Suppressor macrophage treated with lipopolysaccharide for 4 hours (primary cell): ENCODE measurements around the gene IL36G.
"Not testable (repeated sequence)": the region's sequence is repeated elsewhere in the genome, so short reads cannot be mapped to it uniquely, and the experiment has no call there.

ENCODE experiments used
- DNase-seq: peaks from one replicate; pipeline ENCODE4 v3.0.0-alpha.2; 2020

The IL36G gene

GRCh38 chr2:112977559-112978056 lies at the start of gene IL36G:
Gene IL36G, plus strand, starts transcription at chr2:112978006. Its CDS starts 633 bp downstream, at chr2:112978639.
- DNase-seq = peak; percentile 53

GRCh38 chr2:112933261-112933660 lies 44.5 kb upstream of the IL36G start:
- no peak for DNase-seq

- not testable (repeated sequence) for DNase-seq
These were observed 43.7 kb upstream of the IL36G start for GRCh38 chr2:112934117-112934516.

- no peak for DNase-seq
These were observed 40.9 kb upstream of the IL36G start for GRCh38 chr2:112936927-112937232.

DNA sequence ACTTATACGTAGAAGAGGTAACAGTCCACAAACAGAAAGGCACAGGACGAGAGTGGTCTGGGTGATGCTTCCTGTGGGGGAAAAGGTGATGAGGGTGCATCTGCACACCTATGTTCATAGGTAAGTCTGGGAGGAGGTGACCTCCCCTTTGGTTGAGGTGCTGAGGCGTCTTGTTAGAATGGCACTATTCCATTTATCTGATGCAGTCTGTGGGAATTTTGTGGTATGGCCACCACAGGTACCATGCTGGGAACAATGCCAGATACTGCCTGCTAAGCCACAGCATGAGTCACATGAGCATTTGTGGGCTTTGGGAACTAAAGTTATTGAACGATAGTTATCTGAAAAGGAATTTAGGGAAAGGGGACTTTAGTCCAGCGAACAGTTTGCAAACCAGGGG lies 38.9 kb upstream of the IL36G start:
- DNase-seq = no peak

- DNase-seq = no peak
These were observed 38.4 kb upstream of the IL36G start for GRCh38 chr2:112939425-112939824.

DNA sequence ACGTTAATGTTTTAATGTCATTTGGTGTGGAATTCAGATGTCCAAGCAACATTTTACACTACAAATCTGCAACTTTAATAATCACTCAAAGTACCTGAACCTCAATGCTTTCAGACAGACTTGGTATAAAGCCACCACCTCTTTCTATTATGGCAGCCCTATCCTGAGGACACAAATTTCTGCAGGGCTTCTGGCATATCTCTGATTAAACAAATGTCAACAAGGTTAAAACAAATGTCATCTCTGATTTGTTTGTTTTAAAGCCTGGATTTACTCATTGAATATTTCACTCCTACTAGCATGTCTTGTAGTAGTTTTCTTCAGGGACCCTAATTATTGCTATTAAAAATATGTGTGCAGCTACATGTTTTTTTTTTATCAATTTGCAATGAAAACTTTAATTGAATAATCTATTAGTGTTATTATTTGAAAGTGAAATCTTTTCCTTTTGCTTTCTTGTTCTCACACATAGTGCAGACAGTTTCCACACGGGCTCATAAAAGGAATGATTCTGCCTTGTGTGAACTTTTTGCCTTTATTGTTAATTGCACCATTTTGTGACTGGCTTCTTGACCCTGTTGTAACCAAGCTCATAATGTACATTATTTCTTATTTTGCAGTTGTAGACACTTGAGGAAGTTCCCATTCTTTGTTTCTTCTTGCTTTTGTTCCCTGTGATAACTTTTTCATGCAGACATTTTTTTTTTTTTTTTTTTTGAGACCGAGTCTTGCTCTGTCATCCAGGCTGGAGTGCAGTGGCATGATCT lies 36.8 kb upstream of the IL36G start:
- DNase-seq = no peak

GRCh38 chr2:112941753-112942653 lies 35.8 kb upstream of the IL36G start:
- peak; percentile 91 for DNase-seq

GRCh38 chr2:112942654-112943002 lies 35.2 kb upstream of the IL36G start:
- DNase-seq = no peak

DNA sequence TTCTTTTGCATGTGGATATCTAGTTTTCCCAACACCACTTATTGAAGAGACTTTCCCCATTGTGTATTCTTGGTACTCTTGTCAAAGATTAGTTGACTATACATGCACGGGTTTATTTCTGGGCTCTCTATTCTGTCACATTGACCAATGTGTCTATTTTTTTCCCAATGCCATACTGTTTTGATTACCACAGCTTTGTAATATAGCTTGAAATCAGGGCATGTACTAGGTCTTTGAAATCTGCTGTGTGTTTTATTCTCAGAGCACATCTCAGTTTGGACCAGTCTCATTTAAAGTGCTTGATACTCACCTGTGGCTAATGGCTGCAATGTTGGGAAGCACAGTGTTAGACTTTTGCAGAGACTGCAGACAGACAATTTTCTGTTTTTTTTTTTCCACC lies 32.8 kb upstream of the IL36G start:
- DNase-seq = no peak

DNA sequence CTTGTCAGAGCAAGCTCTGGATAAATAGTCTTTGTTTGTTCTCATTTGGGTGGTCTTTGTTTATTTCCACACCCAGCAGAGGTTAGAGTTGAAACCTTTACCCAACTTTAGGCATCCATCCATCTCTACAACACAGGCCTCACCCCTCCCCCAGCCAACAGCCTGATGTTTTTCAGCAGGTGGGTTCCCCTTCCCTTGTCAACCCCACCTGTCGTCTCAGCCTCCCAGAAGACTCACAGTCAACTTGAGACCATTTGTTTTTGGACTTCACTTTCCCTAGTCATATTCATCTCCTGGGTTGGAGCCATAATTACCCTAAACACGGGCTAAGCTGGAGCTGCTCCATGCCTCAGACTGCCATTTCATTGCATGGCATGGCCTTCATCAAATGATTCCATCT lies 31.7 kb upstream of the IL36G start:
- no peak for DNase-seq

DNA sequence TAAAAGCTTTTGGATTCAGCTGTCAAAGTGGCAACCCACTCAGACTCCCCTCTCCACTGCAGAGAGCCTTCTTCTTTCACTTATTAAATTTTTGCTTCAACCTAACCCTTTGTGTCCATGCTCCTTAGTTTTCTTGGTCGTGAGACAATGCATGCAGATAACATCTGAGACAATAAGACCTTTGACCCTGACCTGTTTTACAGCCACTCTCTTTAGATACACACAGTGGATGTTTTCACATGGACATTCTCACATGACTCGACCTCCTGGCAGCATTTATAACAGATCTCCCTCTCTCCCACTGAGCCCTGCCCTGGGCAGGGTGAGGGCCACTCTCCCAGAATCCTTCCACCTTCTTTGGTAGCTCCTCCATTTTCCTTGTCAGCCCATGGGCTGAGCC lies 30.4 kb upstream of the IL36G start:
- DNase-seq = no peak

GRCh38 chr2:112949456-112949855 lies 28.4 kb upstream of the IL36G start:
- no peak for DNase-seq

DNA sequence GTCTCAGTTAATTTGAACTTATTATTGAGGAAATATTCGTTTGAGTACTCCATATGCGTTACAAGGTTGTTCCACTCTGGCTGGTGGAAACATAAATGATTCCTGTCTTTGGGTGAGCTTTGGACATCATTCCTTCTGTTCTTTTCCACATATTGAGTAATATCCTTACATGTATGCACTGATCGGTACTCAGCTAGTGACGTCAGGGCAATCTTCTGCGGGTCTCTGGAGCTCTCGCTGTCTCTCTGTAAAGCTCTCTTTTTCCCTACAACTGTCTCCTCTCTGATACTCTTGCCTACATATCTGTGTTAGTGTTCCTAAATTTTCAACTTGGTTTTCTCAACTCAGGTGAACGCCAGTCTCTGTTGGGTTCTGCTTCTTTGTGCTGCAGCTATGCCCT lies 23.4 kb upstream of the IL36G start:
- DNase-seq = no peak

DNA sequence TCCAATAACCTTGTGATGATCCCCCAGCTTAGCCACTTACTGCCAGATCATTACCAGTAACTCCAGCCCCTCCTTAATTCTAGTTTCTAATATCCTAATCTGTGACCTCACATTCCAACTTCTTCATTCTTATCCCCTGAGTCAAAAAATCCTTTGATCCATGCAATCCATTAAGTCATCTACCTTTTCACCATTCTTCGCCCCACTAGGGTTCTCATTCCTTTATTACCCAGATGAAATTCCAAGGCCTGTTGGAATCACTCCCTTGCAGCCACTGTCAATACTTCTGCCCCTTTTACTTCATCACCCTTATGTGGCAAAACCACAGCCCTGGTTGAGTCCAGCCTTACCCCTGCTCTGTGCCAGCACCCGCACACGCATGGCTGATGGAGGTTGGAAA lies 20.3 kb upstream of the IL36G start:
- DNase-seq = no peak

DNA sequence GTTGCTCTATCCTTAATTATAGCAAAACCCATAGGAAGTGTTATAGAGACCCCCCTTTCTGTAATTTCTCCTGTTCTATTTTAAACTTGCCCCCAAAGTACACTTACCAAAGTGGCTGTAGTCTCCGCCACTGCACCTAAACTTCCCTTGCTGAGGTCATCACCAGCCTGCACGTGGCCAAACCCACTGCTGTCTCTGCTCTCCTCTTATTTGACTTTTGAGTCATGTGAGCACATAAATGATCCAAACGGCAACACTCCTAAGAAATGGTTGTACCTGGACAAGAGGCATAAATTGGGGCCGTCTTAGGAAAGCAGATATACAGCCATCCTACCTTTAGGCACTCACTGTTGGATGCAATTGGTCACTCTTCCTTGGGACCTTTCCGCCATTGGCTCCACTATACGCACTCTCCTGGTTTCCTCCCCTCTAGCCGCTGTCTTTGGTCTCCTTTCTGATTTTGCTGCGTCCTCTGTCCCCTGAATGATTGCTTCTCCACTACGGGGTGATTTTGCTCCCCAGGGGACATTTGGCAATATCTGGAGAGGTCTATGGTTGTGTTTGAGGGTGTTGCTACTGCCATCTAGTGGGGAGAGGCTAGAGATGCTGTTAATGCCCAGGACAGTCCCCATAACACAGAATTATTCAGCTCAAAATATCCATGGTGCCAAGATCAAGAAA lies 19.2 kb upstream of the IL36G start:
- peak; percentile 77 for DNase-seq

GRCh38 chr2:112959109-112959812 lies 18.5 kb upstream of the IL36G start:
- DNase-seq = no peak

- no peak for DNase-seq
These were observed 17.5 kb upstream of the IL36G start for GRCh38 chr2:112960230-112960825.

GRCh38 chr2:112962308-112963175 lies 15.3 kb upstream of the IL36G start:
- DNase-seq = no peak

DNA sequence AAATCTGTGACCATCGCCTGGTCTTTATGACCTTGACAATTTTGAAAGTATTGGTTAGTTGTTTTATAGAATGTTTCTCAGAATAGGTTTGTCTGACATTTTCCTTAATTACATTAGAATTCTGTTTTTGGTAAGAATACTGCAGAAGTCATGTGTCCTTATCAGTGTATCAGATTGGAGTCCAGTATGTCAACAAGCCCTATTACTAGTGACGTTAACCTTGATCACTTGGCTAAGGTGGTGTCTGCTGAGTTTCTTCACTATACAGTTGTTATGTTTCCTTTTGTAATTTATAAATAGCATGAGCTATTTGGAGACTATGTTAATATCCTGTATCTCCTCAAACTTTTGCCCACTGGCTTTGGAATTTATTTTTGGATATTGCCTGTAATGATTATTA lies 10.8 kb upstream of the IL36G start:
- DNase-seq = no peak

DNA sequence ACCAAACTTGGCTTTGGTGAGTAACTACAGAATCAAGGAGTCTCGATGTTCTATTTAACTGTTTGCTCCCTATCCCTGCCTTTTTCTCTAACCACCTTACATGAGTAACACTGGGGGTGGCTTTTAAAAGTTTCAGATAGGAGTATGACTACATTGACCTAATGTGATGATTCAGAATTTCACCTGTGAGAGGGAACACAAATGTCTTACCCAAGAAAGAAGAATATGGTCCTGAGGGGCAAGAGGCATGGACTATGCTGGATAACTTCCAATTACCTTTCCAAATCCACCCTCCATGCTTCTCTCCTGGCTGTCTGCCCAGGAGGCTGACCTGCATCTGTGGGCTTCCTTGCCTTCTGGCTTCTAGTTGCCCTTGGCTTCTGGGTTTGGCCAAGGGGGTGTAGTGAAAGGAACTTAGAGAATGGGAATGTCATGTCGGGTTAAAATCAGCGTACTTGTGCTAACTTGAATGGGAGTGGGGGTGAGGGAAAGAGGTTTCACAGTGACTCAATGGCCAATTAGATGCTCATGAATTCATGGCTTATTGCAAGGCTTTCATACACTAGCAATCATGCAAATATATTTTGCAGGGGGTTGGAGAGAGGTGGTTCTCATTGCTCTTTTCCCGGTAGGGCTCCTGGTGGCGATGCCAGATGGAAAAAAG lies 5.3 kb upstream of the IL36G start:
- no peak for DNase-seq
